ENCODE data around the gene MRPS18A. TPM values are rescaled to one million over a fixed set of nuclear protein-coding genes. Genes with fewer than 3 reads are reported as not detected.
"Not testable (repeated sequence)": the region's sequence is repeated elsewhere in the genome, so short reads cannot be mapped to it uniquely, and the experiment has no call there.

The MRPS18A gene
- total RNA-seq, 1 donor from 2014 or later: 34.5 TPM

DNA sequence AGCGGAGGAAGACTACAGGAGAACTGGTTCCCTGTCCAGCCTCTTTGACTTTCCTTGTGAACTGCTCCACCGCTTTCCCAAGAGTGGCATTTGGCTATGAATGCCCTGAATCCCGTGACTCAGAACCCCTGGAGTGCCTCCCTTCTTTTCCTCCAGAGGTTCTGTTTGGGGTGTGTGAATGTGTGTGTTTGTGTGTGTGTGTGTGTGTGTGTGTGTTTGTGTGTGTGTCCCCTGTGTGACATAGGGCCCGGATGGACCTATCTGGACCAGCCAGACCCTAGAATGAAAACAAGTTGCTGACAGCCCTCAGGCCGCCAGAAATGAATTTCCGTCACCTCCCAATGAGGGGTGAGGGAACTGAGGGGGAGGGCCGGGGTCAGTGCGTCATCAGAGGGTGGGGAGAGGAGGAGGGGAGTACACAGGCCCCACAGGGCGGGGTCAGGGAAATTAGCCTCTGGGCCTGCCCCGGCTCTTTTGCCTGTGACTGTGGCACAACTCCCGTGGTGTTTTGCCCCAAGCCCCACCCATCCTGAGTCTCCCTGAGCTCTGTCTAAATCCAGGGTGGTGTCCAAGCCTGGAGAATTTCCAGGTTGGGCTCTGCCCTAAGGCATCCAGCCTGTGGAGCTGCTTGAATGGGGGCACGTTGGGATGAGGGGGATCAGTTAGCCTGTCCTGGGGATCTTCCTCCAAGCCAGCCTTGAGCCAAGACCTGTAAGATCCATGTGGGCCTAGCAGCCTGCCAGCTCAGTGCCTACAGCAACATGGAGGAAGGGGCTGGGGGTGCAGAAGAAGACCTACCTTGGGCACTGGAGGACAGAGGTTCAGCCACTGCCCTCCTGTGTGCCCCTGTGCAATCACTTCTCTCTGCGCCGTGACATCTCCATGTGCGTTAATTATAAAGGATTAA lies 15.2 kb upstream of the MRPS18A start:
- Mint-ChIP-seq H3K9me3 (no peaks in the 10 kb centered on the region), H3K4me1 (peaks cover 86% of the 10 kb centered on the region), H3K27ac (peak overlapping the region; percentile 97), H3K27me3 (ENCODE audit: insufficient read depth, low read depth) (peaks cover 6% of the 10 kb centered on the region), H3K4me3 (peak overlapping the region; percentile 71), H3K36me3 (no peaks in the 10 kb centered on the region)
- Histone ChIP-seq H3K4me1 (peaks cover 64% of the 10 kb centered on the region), H3K27ac (peak overlapping the region; percentile 91), H2AFZ (replicated peaks) (peak overlapping the region; percentile 4), H3K4me2 (peak overlapping the region; percentile 60), H3K36me3 (no peaks in the 10 kb centered on the region), H3F3A (ENCODE audit: low read depth) (peaks cover 60% of the 10 kb centered on the region), H3K27me3 (no peaks in the 10 kb centered on the region), H4K20me1 (ENCODE audit: low read depth) (no peaks in the 10 kb centered on the region), H3K4me3 (peak overlapping the region; percentile 20), H3K9ac (no peak overlapping the region), H3K9me3 (ENCODE audit: low read depth) (no peaks in the 10 kb centered on the region), H3K79me2 (ENCODE audit: low read depth) (no peaks in the 10 kb centered on the region)
- TF ChIP-seq, protein P1, sequence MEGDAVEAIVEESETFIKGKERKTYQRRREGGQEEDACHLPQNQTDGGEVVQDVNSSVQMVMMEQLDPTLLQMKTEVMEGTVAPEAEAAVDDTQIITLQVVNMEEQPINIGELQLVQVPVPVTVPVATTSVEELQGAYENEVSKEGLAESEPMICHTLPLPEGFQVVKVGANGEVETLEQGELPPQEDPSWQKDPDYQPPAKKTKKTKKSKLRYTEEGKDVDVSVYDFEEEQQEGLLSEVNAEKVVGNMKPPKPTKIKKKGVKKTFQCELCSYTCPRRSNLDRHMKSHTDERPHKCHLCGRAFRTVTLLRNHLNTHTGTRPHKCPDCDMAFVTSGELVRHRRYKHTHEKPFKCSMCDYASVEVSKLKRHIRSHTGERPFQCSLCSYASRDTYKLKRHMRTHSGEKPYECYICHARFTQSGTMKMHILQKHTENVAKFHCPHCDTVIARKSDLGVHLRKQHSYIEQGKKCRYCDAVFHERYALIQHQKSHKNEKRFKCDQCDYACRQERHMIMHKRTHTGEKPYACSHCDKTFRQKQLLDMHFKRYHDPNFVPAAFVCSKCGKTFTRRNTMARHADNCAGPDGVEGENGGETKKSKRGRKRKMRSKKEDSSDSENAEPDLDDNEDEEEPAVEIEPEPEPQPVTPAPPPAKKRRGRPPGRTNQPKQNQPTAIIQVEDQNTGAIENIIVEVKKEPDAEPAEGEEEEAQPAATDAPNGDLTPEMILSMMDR (IDR thresholded peaks at IDR 0.05): no peak
- TF ChIP-seq EZH2 (IDR thresholded peaks at IDR 0.05): no peak
- peak; percentile 97 for DNase-seq (ENCODE audit: low spot score)

DNA sequence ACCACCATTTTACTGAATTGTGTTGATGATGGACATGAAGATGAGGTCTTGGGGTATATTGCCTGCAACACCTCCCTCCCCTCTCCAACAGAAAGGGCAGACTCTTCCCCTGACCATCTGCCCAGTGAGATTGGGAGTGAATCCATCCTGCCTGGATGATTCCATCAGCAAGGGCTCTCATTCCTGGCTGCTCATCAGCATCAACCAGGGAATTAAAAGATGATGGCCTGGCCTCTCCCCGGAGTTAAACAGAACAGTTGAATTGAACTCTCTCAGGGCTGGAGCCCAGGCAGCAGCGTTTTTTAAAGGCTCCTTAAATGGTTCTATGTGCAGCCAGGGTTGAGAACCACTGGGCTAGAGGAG lies 14.6 kb upstream of the MRPS18A start:
- H3K4me3 Mint-ChIP-seq: peak overlapping the region; percentile 71
- Histone ChIP-seq H3K9ac (no peak overlapping the region), H3K27ac (peak overlapping the region; percentile 91), H3K4me1 (peaks cover 58% of the 10 kb centered on the region), H4K20me1 (ENCODE audit: low read depth) (no peaks in the 10 kb centered on the region), H3K4me2 (peak overlapping the region; percentile 60), H3K36me3 (no peaks in the 10 kb centered on the region), H3K79me2 (ENCODE audit: low read depth) (no peaks in the 10 kb centered on the region), H3K9me3 (ENCODE audit: low read depth) (no peaks in the 10 kb centered on the region), H3F3A (ENCODE audit: low read depth) (peaks cover 60% of the 10 kb centered on the region), H3K27me3 (no peaks in the 10 kb centered on the region), H3K4me3 (peak overlapping the region; percentile 20), H2AFZ (replicated peaks) (no peak overlapping the region)
- peak overlapping the region; percentile 97 for H3K27ac Mint-ChIP-seq
- peaks cover 85% of the 10 kb centered on the region for H3K4me1 Mint-ChIP-seq
- no peaks in the 10 kb centered on the region for H3K9me3 Mint-ChIP-seq
- TF ChIP-seq, protein P1 (IDR thresholded peaks at IDR 0.05): no peak
- no peak for TF ChIP-seq EZH2 (IDR thresholded peaks at IDR 0.05)
- TF ChIP-seq EZH2phosphoT487 (IDR thresholded peaks at IDR 0.05): no peak
- H3K36me3 Mint-ChIP-seq: no peaks in the 10 kb centered on the region
- DNase-seq (ENCODE audit: low spot score): no peak
- peaks cover 6% of the 10 kb centered on the region for H3K27me3 Mint-ChIP-seq (ENCODE audit: insufficient read depth, low read depth)

DNA sequence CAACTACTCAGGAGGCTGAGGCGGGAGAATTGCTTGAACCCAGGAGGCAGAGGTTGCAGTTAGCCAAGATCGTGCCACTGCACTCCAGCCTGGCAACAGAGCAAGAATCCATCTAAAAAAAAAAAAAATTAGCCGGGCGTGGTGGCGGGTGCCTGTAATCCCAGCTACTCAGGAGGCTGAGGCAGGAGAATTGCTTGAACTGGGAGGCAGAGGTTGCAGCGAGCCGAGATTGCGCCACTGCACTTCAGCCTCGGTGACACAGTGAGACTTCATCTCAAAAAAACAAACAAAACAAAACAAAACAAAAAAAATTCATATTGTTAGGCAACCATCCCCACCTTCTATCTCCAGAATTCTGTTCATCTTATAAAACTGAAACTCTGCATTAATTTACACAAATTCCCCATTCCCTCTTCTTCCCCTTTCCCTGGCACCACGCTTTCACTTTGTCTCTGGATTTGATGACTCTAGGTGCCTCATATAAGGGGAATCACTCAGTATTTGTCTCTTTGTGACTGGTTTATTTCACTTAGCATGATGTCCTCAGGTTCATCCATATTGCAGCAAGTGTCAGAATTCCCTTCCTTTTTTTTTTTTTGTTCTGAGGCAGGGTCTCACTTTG lies 13.5 kb upstream of the MRPS18A start:
- H3K79me2 ChIP-seq (ENCODE audit: low read depth); H3K4me2 ChIP-seq; H3K9ac ChIP-seq; H3K36me3 ChIP-seq; H2AFZ ChIP-seq (replicated peaks); H3K27ac Mint-ChIP-seq; H3K9me3 Mint-ChIP-seq; DNase-seq (ENCODE audit: low spot score); H3K27me3 Mint-ChIP-seq (ENCODE audit: insufficient read depth, low read depth); H3K9me3 ChIP-seq (ENCODE audit: low read depth); H3K27me3 ChIP-seq; H4K20me1 ChIP-seq (ENCODE audit: low read depth); H3K4me3 ChIP-seq; H3K36me3 Mint-ChIP-seq: not testable (repeated sequence)
- Mint-ChIP-seq H3K4me3 (peak overlapping the region; percentile 12), H3K4me1 (peaks cover 74% of the 10 kb centered on the region)
- Histone ChIP-seq H3K27ac (peak overlapping the region; percentile 91), H3K4me1 (peaks cover 59% of the 10 kb centered on the region), H3F3A (ENCODE audit: low read depth) (peaks cover 64% of the 10 kb centered on the region)
